Measurements from ENCODE around the gene KIF17. TPM values are rescaled to one million over a fixed set of nuclear protein-coding genes. Genes with fewer than 3 reads are reported as not detected.

Gene KIF17
- total and polyA plus RNA-seq, 2 of the 8 experiments (the other 6 are each of a cell fraction or from before 2014, with no cell fraction given), result 6.9 to 10.4 TPM

DNA sequence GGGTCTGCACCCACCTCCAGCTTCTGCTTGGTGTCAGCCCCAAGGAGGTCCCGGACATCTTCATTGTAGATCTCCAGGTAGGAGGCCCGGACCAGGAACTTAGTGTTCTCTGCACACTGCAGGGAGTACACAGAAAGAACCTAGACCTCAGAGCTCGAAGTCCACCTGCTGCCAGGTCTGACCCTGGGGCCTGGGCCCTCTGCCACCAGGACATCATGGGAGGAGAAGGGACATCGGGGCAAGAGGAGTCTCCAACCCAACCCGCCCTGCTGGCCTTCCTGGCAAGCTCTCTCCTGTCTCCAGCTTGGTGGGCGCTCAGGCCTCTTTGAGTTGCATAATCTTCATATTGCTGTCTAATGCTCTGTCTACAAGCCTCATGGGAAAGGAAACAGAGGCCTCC lies 4.4 kb downstream of the KIF17 start:
- H2BK5ac ChIP-seq (ENCODE audit: low read depth, low read length), result no peak overlapping the region
- no peaks in the 10 kb centered on the region for H3K79me2 ChIP-seq (ENCODE audit: control insufficient read depth in 1 of 2, insufficient read depth in 2 of 2, low read length in 2 of 2)
- H3K23ac ChIP-seq (ENCODE audit: insufficient read length), result no peak overlapping the region
- H2BK15ac ChIP-seq (ENCODE audit: low read length), result no peak overlapping the region
- H3K79me1 ChIP-seq (ENCODE audit: low read depth, low read length), result no peaks in the 10 kb centered on the region
- no peaks in the 10 kb centered on the region; a peak in 1 of 8 replicates for H3K36me3 ChIP-seq (ENCODE audit: control insufficient read depth in 2 of 4, insufficient read depth in 4 of 4, low read length in 3 of 4)
- H3K9ac ChIP-seq (replicated peaks in 1 of 4; ENCODE audit: extremely low read depth in 1 of 4, low read depth in 3 of 4, low read length in 3 of 4), result no peak overlapping the region
- no peak overlapping the region for H4K91ac ChIP-seq (replicated peaks; ENCODE audit: insufficient read length, low read length)
- FAIRE-seq (no peak), DNase-seq (ENCODE audit: low read depth in 1 of 2, low spot score in 2 of 2) (no peak)
- H3K27me3 ChIP-seq (replicated peaks in 1 of 4; ENCODE audit: control insufficient read depth in 3 of 4, extremely low read depth in 1 of 4, insufficient read depth in 3 of 4, low read length in 3 of 4), result peaks cover 0 to 10% (median 8%) of the 10 kb centered on the region in 4 experiments; a peak in 6 of 7 replicates
- H3K4me2 ChIP-seq (ENCODE audit: insufficient read depth in 1 of 2, low read depth in 2 of 2, low read length in 2 of 2), result no peak overlapping the region
- peaks cover 4% of the 10 kb centered on the region; the same call in 1 of the 2 replicates for H3K23me2 ChIP-seq (ENCODE audit: low read depth, low read length)
- H4K20me1 ChIP-seq (replicated peaks in 1 of 2; ENCODE audit: control insufficient read depth in 1 of 2, insufficient read depth in 2 of 2, low read length in 2 of 2), result peaks cover 1 to 5% of the 10 kb centered on the region in 2 experiments
- ChIA-PET CTCF (ENCODE audit: partially characterized antibody) (interaction anchor here (0.6 to 2.7 kb wide), 7 partner anchors 12 to 474 kb away, joined by 3 to 22 read pairs (median 4); no protein-coding TSS in a partner anchor), POLR2A (ENCODE audit: partially characterized antibody) (interaction anchor here (7.8 kb wide), 1 partner anchor 17 kb away, joined by 68 read pairs; the partner anchor contains the start of gene SH2D5)
- H4K8ac ChIP-seq (ENCODE audit: extremely low read depth, insufficient read depth, low read length), result no peak overlapping the region
- H3K4me3 ChIP-seq (ENCODE audit: extremely low read depth in 1 of 4, insufficient read depth in 2 of 4, low read depth in 3 of 4, low read length in 4 of 4), result no peak overlapping the region
- no peak overlapping the region for H2AFZ ChIP-seq (ENCODE audit: low read length)
- peaks cover 0 to 6% (median 0%) of the 10 kb centered on the region in 4 experiments; a peak in 4 of 7 replicates for H3K4me1 ChIP-seq (replicated peaks in 1 of 4; ENCODE audit: control insufficient read depth in 3 of 4, insufficient read depth in 4 of 4, low read length in 3 of 4)
- no peak overlapping the region for H2BK20ac ChIP-seq (ENCODE audit: low read length)
- no peak overlapping the region for H2AK5ac ChIP-seq (ENCODE audit: low read depth, low read length)
- TF ChIP-seq SUZ12 (IDR thresholded peaks at IDR 0.05; ENCODE audit: low read length) (no peak), POU5F1 (IDR thresholded peaks at IDR 0.05; ENCODE audit: low read depth, low read length) (no peak), CTCF (IDR thresholded peaks at IDR 0.05; ENCODE audit: control extremely low read depth in 1 of 3, insufficient read depth in 1 of 3, low read depth in 1 of 3, low read length in 3 of 3) (no peak), POLR2AphosphoS5 (IDR thresholded peaks at IDR 0.05; ENCODE audit: low read depth, low read length) (no peak), NANOG (IDR thresholded peaks at IDR 0.05; ENCODE audit: insufficient read depth, low read depth, low read length, poor library complexity, severe bottlenecking) (no peak), KDM1A (IDR thresholded peaks at IDR 0.05; ENCODE audit: borderline replicate concordance, low read length) (no peak), TEAD4 (IDR thresholded peaks at IDR 0.05; ENCODE audit: low read depth, low read length) (no peak), GABPA (IDR thresholded peaks at IDR 0.05; ENCODE audit: borderline replicate concordance, insufficient read depth, low read length) (no peak), EZH2 (IDR thresholded peaks at IDR 0.05; ENCODE audit: low read depth, low read length, severe bottlenecking) (no peak)
- H3K27ac ChIP-seq (ENCODE audit: low read depth, low read length), result no peak overlapping the region
- H3K14ac ChIP-seq (ENCODE audit: insufficient read length), result no peak overlapping the region
- H3K4ac ChIP-seq (replicated peaks; ENCODE audit: insufficient read length, low read depth, low read length), result no peak overlapping the region
- no peaks in the 10 kb centered on the region; a peak in 1 of 4 replicates for H3K9me3 ChIP-seq (ENCODE audit: insufficient read depth in 2 of 2, low read depth in 1 of 2, low read length in 1 of 2)
- no peak overlapping the region for H3K56ac ChIP-seq (replicated peaks; ENCODE audit: insufficient read length, low read depth, low read length)
- no peak overlapping the region for H2BK120ac ChIP-seq (replicated peaks; ENCODE audit: low read depth, low read length)
- H2BK12ac ChIP-seq (ENCODE audit: low read depth, low read length), result no peak overlapping the region
- WGBS, 2 experiments (ENCODE audit: extremely low coverage in 1 of 2, insufficient coverage in 1 of 2, insufficient read length in 1 of 2, insufficient replicate concordance in 2 of 2, low coverage in 1 of 2, low lambda C conversion rate in 2 of 2, missing lambda C conversion rate in 1 of 2), result 92% methylated on average over 6 of the region's 6 CpGs; no CpG with 5 or more reads in 1 of the 2 experiments
- no peak overlapping the region for H4K5ac ChIP-seq (ENCODE audit: insufficient read length, low read depth, low read length)
- no peak overlapping the region for H3K18ac ChIP-seq (ENCODE audit: extremely low read depth, low read length)
